Stomach (tissue), 4 donors: ENCODE results near the gene NCAM1.

Experiments
- POLR2A ChIP-seq, 4 donors: fragments of 450-650 bp; IDR thresholded peaks; one replicate each; pipeline ENCODE4 v1.6.1; 2016; ENCODE audit warnings: antibody characterized with exemption in 4 of 4, control low read depth in 2 of 4, mild to moderate bottlenecking in 1 of 4, moderate library complexity in 1 of 4
- TF ChIP-seq, protein P1 (sequence below), 7 experiments: fragments of 450-650 bp in 4 of 7; fragments of 200-600 bp in 3 of 7; sonication (generic) in 3 of 7; IDR thresholded peaks; one replicate each; pipeline ENCODE4 v1.5.1; 2016 to 2019; ENCODE audit warnings: antibody characterized with exemption in 7 of 7, control low read depth in 2 of 7, mild to moderate bottlenecking in 1 of 7

GRCh38 chr11:113083571-113083970 lies 122.4 kb downstream of the NCAM1 start:
- TF ChIP-seq POLR2A (IDR thresholded peaks at IDR 0.05), result no peak
- TF ChIP-seq, protein P1, sequence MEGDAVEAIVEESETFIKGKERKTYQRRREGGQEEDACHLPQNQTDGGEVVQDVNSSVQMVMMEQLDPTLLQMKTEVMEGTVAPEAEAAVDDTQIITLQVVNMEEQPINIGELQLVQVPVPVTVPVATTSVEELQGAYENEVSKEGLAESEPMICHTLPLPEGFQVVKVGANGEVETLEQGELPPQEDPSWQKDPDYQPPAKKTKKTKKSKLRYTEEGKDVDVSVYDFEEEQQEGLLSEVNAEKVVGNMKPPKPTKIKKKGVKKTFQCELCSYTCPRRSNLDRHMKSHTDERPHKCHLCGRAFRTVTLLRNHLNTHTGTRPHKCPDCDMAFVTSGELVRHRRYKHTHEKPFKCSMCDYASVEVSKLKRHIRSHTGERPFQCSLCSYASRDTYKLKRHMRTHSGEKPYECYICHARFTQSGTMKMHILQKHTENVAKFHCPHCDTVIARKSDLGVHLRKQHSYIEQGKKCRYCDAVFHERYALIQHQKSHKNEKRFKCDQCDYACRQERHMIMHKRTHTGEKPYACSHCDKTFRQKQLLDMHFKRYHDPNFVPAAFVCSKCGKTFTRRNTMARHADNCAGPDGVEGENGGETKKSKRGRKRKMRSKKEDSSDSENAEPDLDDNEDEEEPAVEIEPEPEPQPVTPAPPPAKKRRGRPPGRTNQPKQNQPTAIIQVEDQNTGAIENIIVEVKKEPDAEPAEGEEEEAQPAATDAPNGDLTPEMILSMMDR (IDR thresholded peaks at IDR 0.05), result no peak
